Hepatocyte (in vitro differentiated cells): ENCODE measurements around the gene APPBP2.

ENCODE experiments used
- CTCF ChIP-seq: fragments of 200-600 bp; sonication (generic); IDR thresholded peaks from 2 replicates; pipeline ENCODE4 v1.5.1; 2016; ENCODE audit warnings: antibody characterized with exemption, mild to moderate bottlenecking; ENCODE audit not compliant: poor library complexity
- EZH2 ChIP-seq: fragments of 200-600 bp; sonication (generic); IDR thresholded peaks from 2 replicates; pipeline ENCODE4 v1.6.1; 2016; ENCODE audit warnings: antibody characterized with exemption, mild to moderate bottlenecking, borderline replicate concordance

GRCh38 chr17:60519795-60520194 is 6.2 kb downstream of the APPBP2 start:
- TF ChIP-seq EZH2 (no peak), CTCF (no peak)
